H9 (cell line): ENCODE results near the gene TIAM1. TPM values are rescaled to one million over a fixed set of nuclear protein-coding genes. Genes with fewer than 3 reads are reported as not detected.

Experiments
- DNase-seq: peaks from one replicate; pipeline ENCODE4 v3.0.0-alpha.2; 2017
- H2AFZ ChIP-seq: one replicate; pipeline ENCODE4 v1.6.1; 2013; ENCODE audit warnings: mild to moderate bottlenecking, low read length, control low read depth, moderate library complexity
- H2AK5ac ChIP-seq: 2 replicates; pipeline ENCODE4 v1.6.1; 2013; ENCODE audit warnings: low read length, control low read depth, mixed read lengths; ENCODE audit not compliant: insufficient read length
- H2BK120ac ChIP-seq: one replicate; pipeline ENCODE4 v1.6.1; 2013; ENCODE audit warnings: low read depth, mild to moderate bottlenecking, low read length, control low read depth, inconsistent platforms; ENCODE audit not compliant: poor library complexity, severe bottlenecking
- H2BK12ac ChIP-seq: 2 replicates; pipeline ENCODE4 v1.6.1; 2013; ENCODE audit warnings: low read length, control low read depth, mixed read lengths, low read depth; ENCODE audit not compliant: insufficient read length
- H2BK15ac ChIP-seq: 2 replicates; pipeline ENCODE4 v1.6.1; 2013; ENCODE audit warnings: low read depth, low read length, control low read depth
- H2BK20ac ChIP-seq: one replicate; pipeline ENCODE4 v1.6.1; 2013; ENCODE audit warnings: low read depth, mild to moderate bottlenecking, low read length, control low read depth, inconsistent platforms; ENCODE audit not compliant: poor library complexity, severe bottlenecking
- H2BK5ac ChIP-seq: 2 replicates; pipeline ENCODE4 v1.6.1; 2013; ENCODE audit warnings: low read length, control low read depth, mixed read lengths; ENCODE audit not compliant: insufficient read length
- H3K14ac ChIP-seq: 2 replicates; pipeline ENCODE4 v1.6.1; 2013; ENCODE audit warnings: low read length, control low read depth; ENCODE audit not compliant: insufficient read depth
- H3K18ac ChIP-seq: 2 replicates; pipeline ENCODE4 v1.6.1; 2013; ENCODE audit warnings: low read depth, mild to moderate bottlenecking, mixed read lengths, low read length, control low read depth; ENCODE audit not compliant: insufficient read length
- H3K23ac ChIP-seq: 2 replicates; pipeline ENCODE4 v1.6.1; 2013; ENCODE audit warnings: low read length, control low read depth, mixed read lengths, low read depth; ENCODE audit not compliant: insufficient read length
- H3K23me2 ChIP-seq: 2 replicates; pipeline ENCODE4 v1.6.1; 2013; ENCODE audit warnings: low read depth, mild to moderate bottlenecking, mixed read lengths, low read length, control low read depth; ENCODE audit not compliant: insufficient read length, poor library complexity, severe bottlenecking
- H3K27ac ChIP-seq: 2 replicates; pipeline ENCODE4 v1.5.1; 2013; ENCODE audit warnings: low read length, control low read depth, mixed read lengths, low read depth; ENCODE audit not compliant: insufficient read length
- H3K27me3 ChIP-seq: 2 replicates; pipeline ENCODE4 v1.6.1; 2013; ENCODE audit warnings: low read length, control low read depth, inconsistent platforms; ENCODE audit not compliant: insufficient read depth
- H3K4ac ChIP-seq: 2 replicates; pipeline ENCODE4 v1.6.1; 2013; ENCODE audit warnings: low read depth, mild to moderate bottlenecking, control low read depth, inconsistent platforms, low read length, moderate library complexity
- H3K4me1 ChIP-seq: 2 replicates; pipeline ENCODE4 v1.6.1; 2013; ENCODE audit warnings: low read length, control low read depth, inconsistent platforms; ENCODE audit not compliant: insufficient read depth
- H3K4me2 ChIP-seq: 2 replicates; pipeline ENCODE4 v1.6.1; 2013; ENCODE audit warnings: low read length, control low read depth, mixed read lengths; ENCODE audit not compliant: insufficient read length, insufficient read depth
- H3K56ac ChIP-seq: 2 replicates; pipeline ENCODE4 v1.6.1; 2013; ENCODE audit warnings: low read depth, mild to moderate bottlenecking, mixed read lengths, low read length, control low read depth; ENCODE audit not compliant: insufficient read length
- H3K79me1 ChIP-seq: 2 replicates; pipeline ENCODE4 v1.6.1; 2013; ENCODE audit warnings: low read depth, mild to moderate bottlenecking, moderate library complexity, low read length, control low read depth, inconsistent platforms; ENCODE audit not compliant: insufficient read depth, poor library complexity, severe bottlenecking
- H3K79me2 ChIP-seq: 2 replicates; pipeline ENCODE4 v1.6.1; 2013; ENCODE audit warnings: low read length, control low read depth, inconsistent platforms; ENCODE audit not compliant: insufficient read depth
- H3K9ac ChIP-seq: 2 replicates; pipeline ENCODE4 v1.6.1; 2013; ENCODE audit warnings: low read length, control low read depth, mixed read lengths; ENCODE audit not compliant: insufficient read length; ENCODE audit errors: extremely low read depth
- H3K9me3 ChIP-seq: one replicate; pipeline ENCODE4 v1.6.1; 2013; ENCODE audit warnings: low read depth, low read length, inconsistent platforms; ENCODE audit not compliant: control insufficient read depth
- H3T11ph ChIP-seq: one replicate; pipeline ENCODE4 v1.6.1; 2013; ENCODE audit warnings: mild to moderate bottlenecking, low read length, control low read depth, inconsistent platforms
- H4K20me1 ChIP-seq: one replicate; pipeline ENCODE4 v1.6.1; 2013; ENCODE audit not compliant: control insufficient read depth, insufficient read length, insufficient read depth
- H4K5ac ChIP-seq: 2 replicates; pipeline ENCODE4 v1.6.1; 2013; ENCODE audit warnings: low read depth, mild to moderate bottlenecking, mixed read lengths, low read length, control low read depth; ENCODE audit not compliant: insufficient read length
- H4K8ac ChIP-seq: replicated peaks from 2 replicates; pipeline ENCODE4 v1.6.1; 2013; ENCODE audit warnings: low read length, control low read depth, mixed read lengths, low read depth; ENCODE audit not compliant: insufficient read length
- H4K91ac ChIP-seq: 2 replicates; pipeline ENCODE4 v1.6.1; 2013; ENCODE audit warnings: low read depth, mild to moderate bottlenecking, moderate library complexity, mixed read lengths, low read length, control low read depth; ENCODE audit not compliant: insufficient read length
- H3K27ac Mint-ChIP-seq, 3 experiments: 2 replicates in 2 of 3; 3 replicates in 1 of 3; pipeline ENCODE4 v1.8.0; 2020 to 2021; ENCODE audit warnings: mixed read lengths in 3 of 3, mild to moderate bottlenecking in 1 of 3, moderate library complexity in 1 of 3
- H3K27me3 Mint-ChIP-seq: 2 replicates; pipeline ENCODE4 v1.8.0; 2021; ENCODE audit warnings: low read depth, mild to moderate bottlenecking, moderate library complexity, mixed read lengths
- H3K36me3 Mint-ChIP-seq, 3 experiments: 2 replicates in 2 of 3; 3 replicates in 1 of 3; pipeline ENCODE4 v1.8.0; 2020 to 2021; ENCODE audit warnings: low read depth in 3 of 3, mixed read lengths in 3 of 3; ENCODE audit not compliant: insufficient read depth in 1 of 3
- H3K4me1 Mint-ChIP-seq, 2 experiments: 2 replicates each; pipeline ENCODE4 v1.8.0; 2020; ENCODE audit warnings: mixed read lengths in 2 of 2
- H3K4me3 Mint-ChIP-seq, 2 experiments: 2 replicates in 1 of 2; 3 replicates in 1 of 2; pipeline ENCODE4 v1.8.0; 2020 to 2021; ENCODE audit warnings: mild to moderate bottlenecking in 2 of 2, mixed read lengths in 2 of 2, moderate library complexity in 1 of 2
- H3K9me3 Mint-ChIP-seq, 2 experiments: 2 replicates in 1 of 2; 3 replicates in 1 of 2; pipeline ENCODE4 v1.8.0; 2020; ENCODE audit warnings: mild to moderate bottlenecking in 2 of 2, mixed read lengths in 2 of 2, moderate library complexity in 1 of 2
- WGBS: extraction: QIAGEN DNeasy Blood & Tissue Kit; methylation state at CpG from one replicate; pipeline ENCODE4 v1.1.7; 2013; ENCODE audit warnings: missing lambda C conversion rate, low lambda C conversion rate, mixed read lengths; ENCODE audit not compliant: insufficient read length; ENCODE audit errors: extremely low coverage; 5-methylcytosine and 5-hydroxymethylcytosine counted together
- total RNA-seq: library from RNA; stranded (reverse); gene quantifications from 2 replicates; pipeline ENCODE4 v1.2.1, GENCODE V29; 2021
- TF ChIP-seq, protein P1 (sequence below): fragments of 200-600 bp; sonication (generic); conservative IDR thresholded peaks from 3 replicates; pipeline ENCODE4 v1.8.0; 2021; ENCODE audit warnings: antibody characterized with exemption, mild to moderate bottlenecking

TIAM1 gene
- total RNA-seq, 1 experiment from 2014 or later, result 23.1 TPM

DNA sequence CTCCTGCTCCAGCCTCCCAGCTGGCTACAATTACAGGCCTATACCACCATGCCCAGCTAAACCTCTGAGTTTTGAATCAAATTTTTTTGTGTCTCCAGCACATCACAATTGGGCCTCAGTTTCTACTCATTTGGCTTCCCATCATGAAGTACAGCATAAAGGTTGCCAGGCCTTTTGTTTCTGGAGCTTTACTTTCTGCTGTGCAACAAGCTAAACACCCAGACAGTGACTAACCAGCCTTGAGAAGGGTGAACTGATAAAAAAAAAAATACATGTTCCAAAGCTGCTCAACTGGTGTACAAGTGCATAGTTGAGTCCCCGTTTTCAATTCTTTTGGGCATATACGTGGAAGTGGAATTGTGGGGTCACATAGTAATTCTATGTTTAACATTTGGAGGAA is 25.1 kb downstream of the TIAM1 start:
- no peaks in the 10 kb centered on the region for H4K20me1 ChIP-seq
- H3K27ac Mint-ChIP-seq, result peak overlapping the region in 1 of 3 experiments; percentile 8; a peak in 1 of 7 replicates

More for the DNA sequence above, 25.1 kb downstream of the TIAM1 start:
- Histone ChIP-seq H3K27me3 (no peaks in the 10 kb centered on the region), H3K4me2 (no peak overlapping the region), H2BK12ac (no peak overlapping the region), H2BK5ac (no peak overlapping the region), H3K27ac (no peak overlapping the region), H3K4ac (no peak overlapping the region), H3K9ac (no peak overlapping the region), H2BK15ac (no peak overlapping the region), H3K79me1 (no peaks in the 10 kb centered on the region), H2BK120ac (no peak overlapping the region), H3T11ph (no peak overlapping the region), H4K8ac (no peak overlapping the region), H4K5ac (no peak overlapping the region), H3K4me1 (peaks cover 2% of the 10 kb centered on the region; the same call in 1 of the 2 replicates), H3K23ac (no peak overlapping the region), H3K9me3 (no peaks in the 10 kb centered on the region), H3K56ac (no peak overlapping the region), H2AFZ (no peak overlapping the region), H2AK5ac (no peak overlapping the region), H3K23me2 (no peaks in the 10 kb centered on the region), H3K18ac (no peak overlapping the region), H3K14ac (no peak overlapping the region), H2BK20ac (no peak overlapping the region), H3K79me2 (no peaks in the 10 kb centered on the region; the same call in 1 of the 2 replicates), H4K91ac (no peak overlapping the region)
- no CpG with 5 or more reads among the region's 2 CpGs for WGBS
- Mint-ChIP-seq H3K36me3 (no peaks in the 10 kb centered on the region; a peak in 1 of 7 replicates), H3K27me3 (no peaks in the 10 kb centered on the region), H3K9me3 (no peaks in the 10 kb centered on the region), H3K4me1 (peaks cover 0 to 5% of the 10 kb centered on the region in 2 experiments; a peak in 2 of 4 replicates), H3K4me3 (no peak overlapping the region)
- TF ChIP-seq, protein P1, sequence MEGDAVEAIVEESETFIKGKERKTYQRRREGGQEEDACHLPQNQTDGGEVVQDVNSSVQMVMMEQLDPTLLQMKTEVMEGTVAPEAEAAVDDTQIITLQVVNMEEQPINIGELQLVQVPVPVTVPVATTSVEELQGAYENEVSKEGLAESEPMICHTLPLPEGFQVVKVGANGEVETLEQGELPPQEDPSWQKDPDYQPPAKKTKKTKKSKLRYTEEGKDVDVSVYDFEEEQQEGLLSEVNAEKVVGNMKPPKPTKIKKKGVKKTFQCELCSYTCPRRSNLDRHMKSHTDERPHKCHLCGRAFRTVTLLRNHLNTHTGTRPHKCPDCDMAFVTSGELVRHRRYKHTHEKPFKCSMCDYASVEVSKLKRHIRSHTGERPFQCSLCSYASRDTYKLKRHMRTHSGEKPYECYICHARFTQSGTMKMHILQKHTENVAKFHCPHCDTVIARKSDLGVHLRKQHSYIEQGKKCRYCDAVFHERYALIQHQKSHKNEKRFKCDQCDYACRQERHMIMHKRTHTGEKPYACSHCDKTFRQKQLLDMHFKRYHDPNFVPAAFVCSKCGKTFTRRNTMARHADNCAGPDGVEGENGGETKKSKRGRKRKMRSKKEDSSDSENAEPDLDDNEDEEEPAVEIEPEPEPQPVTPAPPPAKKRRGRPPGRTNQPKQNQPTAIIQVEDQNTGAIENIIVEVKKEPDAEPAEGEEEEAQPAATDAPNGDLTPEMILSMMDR, result no peak
- no peak for DNase-seq
